HepG2 (cell line): Measurements from ENCODE around the gene GNG12.

Experiments used
- FOXA1 ChIP-seq, 2 experiments: fragments of 450-650 bp in 1 of 2; sonication (generic) in 1 of 2; formaldehyde crosslinking in 1 of 2; IDR thresholded peaks; 2 replicates each; pipeline versions ENCODE4 v1.4.0 to v1.6.1; 2016 to 2020; ENCODE audit warnings: missing genetic modification reagents in 1 of 2
- HNF4G ChIP-seq, 2 experiments: sonication (generic) in 1 of 2; formaldehyde crosslinking in 1 of 2; IDR thresholded peaks; 2 replicates each; pipeline versions ENCODE4 v1.4.0 to v1.6.1; 2011 to 2020; ENCODE audit warnings: borderline replicate concordance in 2 of 2, low read depth in 2 of 2, mild to moderate bottlenecking in 2 of 2, low read length in 1 of 2, missing genetic modification reagents in 1 of 2, moderate library complexity in 1 of 2
- KDM3A ChIP-seq: IDR thresholded peaks from 2 replicates; pipeline ENCODE4 v1.6.1; 2018; ENCODE audit warnings: low read depth, missing compliant biosample characterization
- NCOA1 ChIP-seq: sonication (generic); formaldehyde crosslinking; IDR thresholded peaks from 2 replicates; pipeline ENCODE4 v1.9.0; 2021; ENCODE audit warnings: missing genetic modification reagents
- RCOR2 ChIP-seq: IDR thresholded peaks from 2 replicates; pipeline ENCODE4 v1.6.1; 2016; ENCODE audit warnings: missing biosample characterization, missing genetic modification reagents
- ZBTB2 ChIP-seq: sonication (generic); formaldehyde crosslinking; IDR thresholded peaks from 2 replicates; pipeline ENCODE4 v1.8.0; 2022; ENCODE audit warnings: low read depth, missing genetic modification reagents
- TF ChIP-seq, protein P1 (sequence below): sonication (generic); formaldehyde crosslinking; IDR thresholded peaks from 2 replicates; pipeline ENCODE4 v1.8.0; 2022; ENCODE audit warnings: mild to moderate bottlenecking, missing genetic modification reagents, moderate library complexity
- TF ChIP-seq, protein P2 (sequence below): IDR thresholded peaks from 2 replicates; pipeline ENCODE4 v1.6.1; 2016; ENCODE audit warnings: mild to moderate bottlenecking
- TF ChIP-seq, protein P3 (sequence below): sonication (generic); formaldehyde crosslinking; IDR thresholded peaks from 2 replicates; pipeline ENCODE4 v1.5.0; 2020; ENCODE audit warnings: mild to moderate bottlenecking, missing genetic modification reagents, moderate library complexity
- TF ChIP-seq, protein P4 (sequence below): sonication (generic); formaldehyde crosslinking; IDR thresholded peaks from 2 replicates; pipeline ENCODE4 v1.5.1; 2020; ENCODE audit warnings: missing genetic modification reagents, mild to moderate bottlenecking, borderline replicate concordance
- TF ChIP-seq, protein P5 (sequence below): sonication (generic); formaldehyde crosslinking; IDR thresholded peaks from one replicate; pipeline ENCODE4 v1.5.1; 2020; ENCODE audit warnings: mild to moderate bottlenecking, missing genetic modification reagents; ENCODE audit errors: not compliant biosample characterization

DNA sequence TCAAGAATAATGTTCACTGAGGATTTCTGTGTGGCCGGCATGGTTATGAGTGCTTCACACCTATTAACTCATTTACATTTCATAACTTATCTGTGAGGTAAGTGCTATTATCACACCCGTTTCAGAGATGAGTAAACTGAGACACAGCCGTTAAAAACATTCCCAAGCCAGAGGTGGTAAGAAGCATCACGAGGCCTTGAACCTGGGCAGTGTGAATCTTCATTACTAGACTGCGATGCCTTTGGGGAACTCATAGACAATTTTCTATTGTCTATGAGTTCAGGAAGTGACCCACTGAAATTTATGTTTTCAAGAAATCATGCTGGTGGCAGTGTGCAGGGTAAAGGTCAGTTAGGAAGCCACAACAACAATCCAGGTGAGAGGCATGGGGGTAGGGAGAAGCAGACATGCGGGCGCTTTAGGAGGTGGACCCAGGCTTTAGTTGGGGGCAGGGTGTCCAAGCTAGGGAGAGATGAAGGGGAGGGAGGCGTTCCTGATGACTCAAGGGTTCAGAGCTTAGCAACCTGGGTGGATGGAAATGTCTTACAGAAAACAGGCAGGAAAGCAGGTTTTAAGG is 14.5 kb downstream of the GNG12 start:
- TF ChIP-seq, protein P1, sequence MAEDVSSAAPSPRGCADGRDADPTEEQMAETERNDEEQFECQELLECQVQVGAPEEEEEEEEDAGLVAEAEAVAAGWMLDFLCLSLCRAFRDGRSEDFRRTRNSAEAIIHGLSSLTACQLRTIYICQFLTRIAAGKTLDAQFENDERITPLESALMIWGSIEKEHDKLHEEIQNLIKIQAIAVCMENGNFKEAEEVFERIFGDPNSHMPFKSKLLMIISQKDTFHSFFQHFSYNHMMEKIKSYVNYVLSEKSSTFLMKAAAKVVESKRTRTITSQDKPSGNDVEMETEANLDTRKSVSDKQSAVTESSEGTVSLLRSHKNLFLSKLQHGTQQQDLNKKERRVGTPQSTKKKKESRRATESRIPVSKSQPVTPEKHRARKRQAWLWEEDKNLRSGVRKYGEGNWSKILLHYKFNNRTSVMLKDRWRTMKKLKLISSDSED (CRISPR knock-in tag): no peak
- TF ChIP-seq, protein P2, sequence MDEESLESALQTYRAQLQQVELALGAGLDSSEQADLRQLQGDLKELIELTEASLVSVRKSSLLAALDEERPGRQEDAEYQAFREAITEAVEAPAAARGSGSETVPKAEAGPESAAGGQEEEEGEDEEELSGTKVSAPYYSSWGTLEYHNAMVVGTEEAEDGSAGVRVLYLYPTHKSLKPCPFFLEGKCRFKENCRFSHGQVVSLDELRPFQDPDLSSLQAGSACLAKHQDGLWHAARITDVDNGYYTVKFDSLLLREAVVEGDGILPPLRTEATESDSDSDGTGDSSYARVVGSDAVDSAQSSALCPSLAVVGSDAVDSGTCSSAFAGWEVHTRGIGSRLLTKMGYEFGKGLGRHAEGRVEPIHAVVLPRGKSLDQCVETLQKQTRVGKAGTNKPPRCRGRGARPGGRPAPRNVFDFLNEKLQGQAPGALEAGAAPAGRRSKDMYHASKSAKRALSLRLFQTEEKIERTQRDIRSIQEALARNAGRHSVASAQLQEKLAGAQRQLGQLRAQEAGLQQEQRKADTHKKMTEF (CRISPR knock-in tag): no peak
- TF ChIP-seq ZBTB2 (no peak), FOXA1 (IDR thresholded peaks at IDR 0.05) (no peak), FOXA1 (CRISPR knock-in tag; IDR thresholded peaks at IDR 0.05) (no peak), HNF4G (IDR thresholded peaks at IDR 0.05; ENCODE audit: borderline replicate concordance, low read depth, low read length) (no peak), HNF4G (CRISPR knock-in tag; IDR thresholded peaks at IDR 0.05; ENCODE audit: borderline replicate concordance, low read depth) (no peak), KDM3A (CRISPR knock-in tag) (no peak), RCOR2 (no peak), NCOA1 (CRISPR knock-in tag) (no peak)
- TF ChIP-seq, protein P3, sequence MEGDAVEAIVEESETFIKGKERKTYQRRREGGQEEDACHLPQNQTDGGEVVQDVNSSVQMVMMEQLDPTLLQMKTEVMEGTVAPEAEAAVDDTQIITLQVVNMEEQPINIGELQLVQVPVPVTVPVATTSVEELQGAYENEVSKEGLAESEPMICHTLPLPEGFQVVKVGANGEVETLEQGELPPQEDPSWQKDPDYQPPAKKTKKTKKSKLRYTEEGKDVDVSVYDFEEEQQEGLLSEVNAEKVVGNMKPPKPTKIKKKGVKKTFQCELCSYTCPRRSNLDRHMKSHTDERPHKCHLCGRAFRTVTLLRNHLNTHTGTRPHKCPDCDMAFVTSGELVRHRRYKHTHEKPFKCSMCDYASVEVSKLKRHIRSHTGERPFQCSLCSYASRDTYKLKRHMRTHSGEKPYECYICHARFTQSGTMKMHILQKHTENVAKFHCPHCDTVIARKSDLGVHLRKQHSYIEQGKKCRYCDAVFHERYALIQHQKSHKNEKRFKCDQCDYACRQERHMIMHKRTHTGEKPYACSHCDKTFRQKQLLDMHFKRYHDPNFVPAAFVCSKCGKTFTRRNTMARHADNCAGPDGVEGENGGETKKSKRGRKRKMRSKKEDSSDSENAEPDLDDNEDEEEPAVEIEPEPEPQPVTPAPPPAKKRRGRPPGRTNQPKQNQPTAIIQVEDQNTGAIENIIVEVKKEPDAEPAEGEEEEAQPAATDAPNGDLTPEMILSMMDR (CRISPR knock-in tag): no peak
- TF ChIP-seq, protein P4, sequence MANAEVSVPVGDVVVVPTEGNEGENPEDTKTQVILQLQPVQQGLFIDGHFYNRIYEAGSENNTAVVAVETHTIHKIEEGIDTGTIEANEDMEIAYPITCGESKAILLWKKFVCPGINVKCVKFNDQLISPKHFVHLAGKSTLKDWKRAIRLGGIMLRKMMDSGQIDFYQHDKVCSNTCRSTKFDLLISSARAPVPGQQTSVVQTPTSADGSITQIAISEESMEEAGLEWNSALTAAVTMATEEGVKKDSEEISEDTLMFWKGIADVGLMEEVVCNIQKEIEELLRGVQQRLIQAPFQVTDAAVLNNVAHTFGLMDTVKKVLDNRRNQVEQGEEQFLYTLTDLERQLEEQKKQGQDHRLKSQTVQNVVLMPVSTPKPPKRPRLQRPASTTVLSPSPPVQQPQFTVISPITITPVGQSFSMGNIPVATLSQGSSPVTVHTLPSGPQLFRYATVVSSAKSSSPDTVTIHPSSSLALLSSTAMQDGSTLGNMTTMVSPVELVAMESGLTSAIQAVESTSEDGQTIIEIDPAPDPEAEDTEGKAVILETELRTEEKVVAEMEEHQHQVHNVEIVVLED (CRISPR knock-in tag): no peak
- TF ChIP-seq, protein P5, sequence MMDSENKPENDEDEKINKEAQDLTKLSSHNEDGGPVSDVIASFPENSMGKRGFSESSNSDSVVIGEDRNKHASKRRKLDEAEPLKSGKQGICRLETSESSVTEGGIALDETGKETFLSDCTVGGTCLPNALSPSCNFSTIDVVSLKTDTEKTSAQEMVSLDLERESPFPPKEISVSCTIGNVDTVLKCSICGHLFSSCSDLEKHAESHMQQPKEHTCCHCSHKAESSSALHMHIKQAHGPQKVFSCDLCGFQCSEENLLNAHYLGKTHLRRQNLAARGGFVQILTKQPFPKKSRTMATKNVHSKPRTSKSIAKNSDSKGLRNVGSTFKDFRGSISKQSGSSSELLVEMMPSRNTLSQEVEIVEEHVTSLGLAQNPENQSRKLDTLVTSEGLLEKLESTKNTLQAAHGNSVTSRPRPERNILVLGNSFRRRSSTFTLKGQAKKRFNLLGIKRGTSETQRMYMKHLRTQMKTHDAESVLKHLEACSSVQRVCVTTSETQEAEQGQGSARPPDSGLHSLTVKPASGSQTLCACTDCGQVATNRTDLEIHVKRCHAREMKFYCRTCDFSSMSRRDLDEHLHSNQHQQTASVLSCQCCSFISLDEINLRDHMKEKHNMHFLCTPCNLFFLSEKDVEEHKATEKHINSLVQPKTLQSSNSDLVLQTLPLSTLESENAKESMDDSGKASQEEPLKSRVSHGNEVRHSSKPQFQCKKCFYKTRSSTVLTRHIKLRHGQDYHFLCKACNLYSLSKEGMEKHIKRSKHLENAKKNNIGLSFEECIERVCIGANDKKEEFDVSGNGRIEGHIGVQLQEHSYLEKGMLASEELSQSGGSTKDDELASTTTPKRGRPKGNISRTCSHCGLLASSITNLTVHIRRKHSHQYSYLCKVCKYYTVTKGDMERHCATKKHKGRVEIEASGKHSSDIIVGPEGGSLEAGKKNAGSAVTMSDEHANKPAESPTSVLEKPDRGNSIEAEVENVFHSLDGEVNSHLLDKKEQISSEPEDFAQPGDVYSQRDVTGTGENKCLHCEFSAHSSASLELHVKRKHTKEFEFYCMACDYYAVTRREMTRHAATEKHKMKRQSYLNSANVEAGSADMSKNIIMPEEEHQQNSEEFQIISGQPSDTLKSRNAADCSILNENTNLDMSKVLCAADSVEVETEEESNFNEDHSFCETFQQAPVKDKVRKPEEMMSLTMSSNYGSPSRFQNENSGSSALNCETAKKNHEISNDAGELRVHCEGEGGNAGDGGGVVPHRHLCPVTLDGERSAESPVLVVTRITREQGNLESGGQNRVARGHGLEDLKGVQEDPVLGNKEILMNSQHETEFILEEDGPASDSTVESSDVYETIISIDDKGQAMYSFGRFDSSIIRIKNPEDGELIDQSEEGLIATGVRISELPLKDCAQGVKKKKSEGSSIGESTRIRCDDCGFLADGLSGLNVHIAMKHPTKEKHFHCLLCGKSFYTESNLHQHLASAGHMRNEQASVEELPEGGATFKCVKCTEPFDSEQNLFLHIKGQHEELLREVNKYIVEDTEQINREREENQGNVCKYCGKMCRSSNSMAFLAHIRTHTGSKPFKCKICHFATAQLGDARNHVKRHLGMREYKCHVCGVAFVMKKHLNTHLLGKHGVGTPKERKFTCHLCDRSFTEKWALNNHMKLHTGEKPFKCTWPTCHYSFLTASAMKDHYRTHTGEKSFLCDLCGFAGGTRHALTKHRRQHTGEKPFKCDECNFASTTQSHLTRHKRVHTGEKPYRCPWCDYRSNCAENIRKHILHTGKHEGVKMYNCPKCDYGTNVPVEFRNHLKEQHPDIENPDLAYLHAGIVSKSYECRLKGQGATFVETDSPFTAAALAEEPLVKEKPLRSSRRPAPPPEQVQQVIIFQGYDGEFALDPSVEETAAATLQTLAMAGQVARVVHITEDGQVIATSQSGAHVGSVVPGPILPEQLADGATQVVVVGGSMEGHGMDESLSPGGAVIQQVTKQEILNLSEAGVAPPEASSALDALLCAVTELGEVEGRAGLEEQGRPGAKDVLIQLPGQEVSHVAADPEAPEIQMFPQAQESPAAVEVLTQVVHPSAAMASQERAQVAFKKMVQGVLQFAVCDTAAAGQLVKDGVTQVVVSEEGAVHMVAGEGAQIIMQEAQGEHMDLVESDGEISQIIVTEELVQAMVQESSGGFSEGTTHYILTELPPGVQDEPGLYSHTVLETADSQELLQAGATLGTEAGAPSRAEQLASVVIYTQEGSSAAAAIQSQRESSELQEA (CRISPR knock-in tag): no peak
